Activated CD4-positive, alpha-beta T cell treated with anti-CD3 and anti-CD28 coated beads, Interleukin-2, Interleukin-6, amounts not matched to agents 100 ng/mL and 50 ng/mL, durations not matched to agents 16 hours and 8 hours (primary cell): Measurements from ENCODE around the gene VCL.
A peak's percentile ranks its signal among the peaks of the same experiment; 100 is the strongest.
"Not testable (repeated sequence)": the region's sequence is repeated elsewhere in the genome, so short reads cannot be mapped to it uniquely, and the experiment has no call there.

Experiments
- DNase-seq: peaks from one replicate; pipeline ENCODE4 v3.0.0-alpha.2; 2020

Gene VCL

GRCh38 chr10:73973427-73973826, 24.5 kb upstream of the VCL start:
- no peak for DNase-seq

- peak; percentile 19 for DNase-seq
Measured at GRCh38 chr10:73974309-73974946, 23.5 kb upstream of the VCL start.

GRCh38 chr10:73975388-73975787, 22.5 kb upstream of the VCL start:
- DNase-seq: no peak

- DNase-seq: no peak
Measured at GRCh38 chr10:73979141-73979808, 18.6 kb upstream of the VCL start.

GRCh38 chr10:73979809-73980433, 18.0 kb upstream of the VCL start:
- no peak for DNase-seq

- DNase-seq: no peak
Measured at GRCh38 chr10:73981812-73982211, 16.1 kb upstream of the VCL start.

- no peak for DNase-seq
Measured at GRCh38 chr10:73983096-73984047, 14.5 kb upstream of the VCL start.

GRCh38 chr10:73989594-73990150, 8.2 kb upstream of the VCL start:
- no peak for DNase-seq

GRCh38 chr10:73991203-73991883, 6.6 kb upstream of the VCL start:
- DNase-seq: no peak

- peak; percentile 84 for DNase-seq
Measured at GRCh38 chr10:73991884-73992245, 6.1 kb upstream of the VCL start.

- peak; percentile 8 for DNase-seq
Measured at GRCh38 chr10:73992899-73993788, 4.8 kb upstream of the VCL start.

- DNase-seq: no peak
Measured at GRCh38 chr10:73995035-73995358, 2.9 kb upstream of the VCL start.

- DNase-seq: no peak
Measured at GRCh38 chr10:73997461-73997786, 492 bp upstream of the VCL start.

- peak; percentile 9 for DNase-seq
Measured at GRCh38 chr10:73998623-73998928, 660 bp downstream of the VCL start.

- DNase-seq: peak; percentile 35
Measured at GRCh38 chr10:73998929-73999691, 1.2 kb downstream of the VCL start.

GRCh38 chr10:73999703-74000102, 1.8 kb downstream of the VCL start:
- no peak for DNase-seq

- not testable (repeated sequence) for DNase-seq
Measured at GRCh38 chr10:74000244-74000643, 2.3 kb downstream of the VCL start.

- DNase-seq: no peak
Measured at GRCh38 chr10:74000892-74001669, 3.2 kb downstream of the VCL start.

GRCh38 chr10:74006269-74006668, 8.4 kb downstream of the VCL start:
- DNase-seq: no peak

- DNase-seq: peak; percentile 26
Measured at GRCh38 chr10:74008212-74008731, 10.4 kb downstream of the VCL start.
